NOMO-1 (cell line): ENCODE data around the gene TSPAN3.

Experiments used
- DNase-seq, 2 experiments: peaks; one replicate each; lab custom pipeline; 2025; ENCODE audit not compliant: unreplicated experiment in 2 of 2; lab: John Stamatoyannopoulos, UW

Gene TSPAN3

GRCh38 chr15:77057685-77058084, 13.2 kb downstream of the TSPAN3 start:
- no peak for DNase-seq

DNA sequence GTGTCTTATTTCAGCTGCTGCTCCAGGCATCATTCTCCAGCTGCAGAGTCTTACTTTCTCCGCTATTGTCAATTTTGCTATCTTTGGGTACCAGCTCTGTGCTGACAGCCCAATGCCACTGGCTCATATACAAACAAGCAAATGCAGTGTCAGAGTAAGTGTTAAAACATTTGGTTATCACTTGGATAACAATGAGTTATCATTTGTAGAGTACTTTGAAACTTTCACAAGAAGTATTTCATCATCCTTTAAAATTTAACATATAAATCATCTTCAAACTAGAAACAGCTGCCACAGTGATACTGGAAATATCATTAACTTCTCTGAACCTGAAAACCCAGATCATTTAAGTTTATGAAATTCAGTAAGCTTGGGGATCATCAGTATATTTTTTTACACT, 13.8 kb downstream of the TSPAN3 start:
- peak in 1 of 2 experiments; percentile 34 for DNase-seq

DNA sequence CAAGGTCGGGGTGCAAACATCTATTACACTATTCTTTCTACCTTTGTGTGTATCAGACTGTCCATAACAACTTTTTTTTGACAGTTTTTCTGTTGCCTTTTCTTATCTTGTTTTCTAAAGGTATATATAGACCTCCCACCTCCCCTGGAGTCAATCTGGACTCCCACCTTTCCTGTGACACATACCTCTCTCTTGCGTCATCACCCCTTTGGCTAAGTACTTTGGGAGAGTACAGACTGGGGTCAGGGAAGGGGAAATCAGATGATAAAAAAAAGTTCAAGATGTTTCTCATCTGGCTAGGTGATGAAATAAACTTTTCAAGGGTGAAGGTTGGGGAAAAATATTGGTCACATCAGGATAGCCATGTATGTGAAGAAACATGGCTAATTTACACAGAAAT, 17.2 kb downstream of the TSPAN3 start:
- no peak for DNase-seq

DNA sequence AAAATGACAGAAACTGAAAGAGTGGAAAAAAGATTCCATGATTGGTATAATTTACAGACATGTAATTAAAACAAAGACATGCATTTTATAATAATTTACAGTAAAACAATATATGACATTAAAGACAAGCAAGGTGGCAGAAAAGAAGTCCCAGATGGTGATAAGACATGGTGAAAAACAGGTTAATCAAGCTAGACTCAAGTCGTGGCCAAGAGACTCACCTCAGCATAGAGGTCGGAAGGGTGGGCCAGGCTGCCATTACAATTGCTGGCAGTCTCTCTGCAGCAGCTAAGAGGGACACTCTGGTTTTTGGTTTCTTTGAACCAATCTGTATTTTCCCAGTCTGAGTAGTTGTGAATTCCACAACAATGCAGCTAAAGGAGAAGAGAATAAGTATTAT, 18.4 kb downstream of the TSPAN3 start:
- DNase-seq, result no peak

DNA sequence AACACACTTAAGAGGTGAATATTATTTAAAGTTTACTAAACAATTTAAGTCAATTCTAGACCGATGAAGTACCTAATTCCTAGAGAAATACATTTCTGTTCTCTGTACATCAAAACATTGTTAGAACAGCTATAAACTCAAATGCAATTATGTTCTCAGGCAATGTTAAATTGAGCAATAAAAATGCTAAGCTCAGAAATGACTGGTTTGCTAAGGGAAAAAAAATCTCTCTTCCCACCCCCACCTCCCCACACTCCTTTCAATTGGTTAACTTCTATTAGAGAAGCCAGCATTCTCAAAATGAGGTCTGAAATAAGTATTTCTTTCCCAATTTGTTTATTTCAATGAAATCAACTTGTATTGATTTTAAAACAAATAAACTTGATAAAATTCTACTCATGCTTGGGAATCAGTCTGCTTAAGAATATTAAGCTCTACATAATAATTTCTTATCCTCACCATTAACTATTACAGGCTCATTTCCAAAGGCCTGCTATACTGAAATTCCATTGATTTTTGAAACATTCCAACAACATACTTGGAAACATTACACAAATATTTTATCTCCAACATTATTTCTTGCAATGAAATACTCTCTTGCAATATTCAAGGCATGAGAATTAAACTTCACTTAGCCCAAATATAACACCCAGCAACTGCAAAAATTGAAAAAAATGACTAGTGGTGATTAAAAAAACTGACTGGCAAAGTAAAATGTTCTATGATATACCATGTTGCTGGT, 22.6 kb downstream of the TSPAN3 start:
- no peak for DNase-seq

DNA sequence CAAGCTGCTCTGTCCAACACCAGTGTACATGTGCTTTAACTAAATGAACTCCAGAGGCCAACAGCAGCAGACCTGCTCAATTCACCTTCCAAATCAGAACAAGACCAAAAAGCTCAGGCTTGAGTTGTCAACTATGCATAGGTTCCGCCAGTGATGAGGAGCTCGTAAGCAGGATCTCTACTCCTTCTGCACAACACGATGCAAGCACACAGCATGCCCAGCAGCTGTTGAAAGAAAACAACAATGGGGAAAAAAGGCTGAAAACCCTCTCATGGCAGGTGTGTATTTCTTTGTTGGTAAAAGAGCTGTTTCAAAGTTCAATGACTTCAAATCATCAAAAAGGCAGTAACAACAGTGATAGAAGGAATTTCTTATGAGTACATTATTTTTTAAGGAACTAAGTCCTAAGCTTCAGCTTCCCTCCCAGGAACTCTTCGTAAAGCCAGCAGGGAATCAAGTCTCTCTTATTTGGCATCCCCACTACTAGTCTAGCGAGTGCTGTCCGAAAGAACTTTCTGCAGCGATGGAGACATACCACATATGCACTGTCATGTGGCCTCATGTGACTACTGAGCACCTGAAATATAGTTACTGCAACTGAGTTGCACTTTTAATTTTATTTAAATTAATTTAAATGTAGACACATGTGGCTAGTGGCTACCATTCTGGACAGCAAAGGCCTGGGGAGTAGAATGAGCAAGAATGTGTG, 24.1 kb downstream of the TSPAN3 start:
- DNase-seq, result no peak

GRCh38 chr15:77045985-77046384, 24.9 kb downstream of the TSPAN3 start:
- DNase-seq, result no peak

- DNase-seq, result no peak
Observed at GRCh38 chr15:77044228-77045042, 26.5 kb downstream of the TSPAN3 start.

DNA sequence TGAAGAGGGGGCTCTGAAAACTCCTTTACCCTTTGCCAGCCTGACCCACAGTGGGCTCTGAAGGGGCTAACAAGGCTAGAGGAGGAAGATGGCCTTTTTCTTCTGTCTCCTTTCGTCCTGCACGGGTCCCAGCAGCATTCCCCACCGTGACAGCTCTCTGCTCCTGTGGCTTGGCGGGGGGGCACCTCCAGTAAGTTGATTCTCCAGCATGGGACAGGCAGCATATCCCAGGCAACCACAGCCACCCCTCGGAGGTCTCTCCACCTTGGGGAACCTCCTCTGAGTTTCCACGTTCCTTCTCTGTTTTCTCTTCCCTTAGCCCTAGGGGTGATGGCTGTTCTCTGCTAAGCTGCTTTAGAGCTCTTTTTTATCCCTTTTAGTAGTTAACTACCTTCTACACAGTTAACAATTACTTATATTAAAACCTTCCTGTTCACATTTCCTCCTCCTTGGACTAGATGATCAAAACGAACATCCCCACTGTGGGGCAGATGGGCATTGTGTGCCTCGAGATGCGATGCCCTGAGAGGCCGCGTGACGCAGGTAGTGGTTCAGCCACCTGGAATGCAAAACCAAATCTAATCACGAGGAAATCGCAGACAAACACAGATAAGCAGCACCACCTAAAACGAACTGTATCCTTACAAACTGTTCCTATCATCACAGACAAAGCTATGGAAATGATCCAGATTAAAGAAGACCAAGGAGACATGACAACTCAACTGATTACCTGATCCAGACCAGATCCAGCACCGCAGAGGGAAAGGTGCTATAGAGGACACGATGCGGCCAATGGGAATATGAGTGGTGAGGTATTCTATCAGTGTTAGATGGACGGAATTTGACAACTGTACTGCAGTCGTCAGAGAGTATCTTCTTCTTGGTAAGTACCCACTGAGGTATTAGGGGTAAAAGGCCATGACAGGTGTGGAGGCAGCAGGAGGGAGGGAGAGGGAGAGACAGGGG, 27.7 kb downstream of the TSPAN3 start:
- no peak for DNase-seq

DNA sequence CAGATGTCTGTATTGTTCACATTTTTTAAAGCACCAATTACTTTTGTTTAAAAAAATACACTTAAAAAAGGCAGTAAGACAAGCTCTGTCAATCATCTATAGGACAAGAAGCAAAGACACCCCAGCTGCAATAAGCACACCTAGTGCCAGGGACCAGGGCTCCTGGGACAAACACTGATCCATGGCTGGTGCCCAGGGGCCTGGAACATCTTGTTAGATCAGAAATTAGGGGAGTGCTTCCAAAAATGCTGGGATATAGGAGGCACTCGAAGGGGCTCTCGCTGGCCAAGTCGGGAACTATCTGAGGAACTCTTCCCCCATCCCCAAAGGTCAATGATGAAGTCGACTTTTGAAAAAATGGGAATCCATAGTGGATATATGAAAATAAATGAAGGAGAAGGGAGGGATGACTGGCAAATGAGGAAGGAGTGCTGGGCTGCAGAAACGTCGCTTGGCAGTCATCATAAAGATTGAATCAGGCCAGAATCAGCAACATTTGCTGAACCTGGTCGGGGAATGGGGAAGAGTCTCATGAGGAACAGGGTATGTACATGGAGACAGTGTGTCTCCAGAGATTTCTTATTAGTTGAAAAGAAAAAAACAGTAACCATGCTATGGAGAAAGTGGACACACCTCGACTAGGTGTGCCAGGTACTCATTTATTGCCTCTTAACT, 28.5 kb downstream of the TSPAN3 start:
- DNase-seq, result no peak

- DNase-seq, result no peak
Observed at GRCh38 chr15:77040673-77041072, 30.2 kb downstream of the TSPAN3 start.

GRCh38 chr15:77039848-77040247, 31.1 kb downstream of the TSPAN3 start:
- no peak for DNase-seq

- DNase-seq, result no peak
Observed at GRCh38 chr15:77039217-77039533, 31.7 kb downstream of the TSPAN3 start.

- no peak for DNase-seq
Observed at GRCh38 chr15:77038312-77039216, 32.3 kb downstream of the TSPAN3 start.

DNA sequence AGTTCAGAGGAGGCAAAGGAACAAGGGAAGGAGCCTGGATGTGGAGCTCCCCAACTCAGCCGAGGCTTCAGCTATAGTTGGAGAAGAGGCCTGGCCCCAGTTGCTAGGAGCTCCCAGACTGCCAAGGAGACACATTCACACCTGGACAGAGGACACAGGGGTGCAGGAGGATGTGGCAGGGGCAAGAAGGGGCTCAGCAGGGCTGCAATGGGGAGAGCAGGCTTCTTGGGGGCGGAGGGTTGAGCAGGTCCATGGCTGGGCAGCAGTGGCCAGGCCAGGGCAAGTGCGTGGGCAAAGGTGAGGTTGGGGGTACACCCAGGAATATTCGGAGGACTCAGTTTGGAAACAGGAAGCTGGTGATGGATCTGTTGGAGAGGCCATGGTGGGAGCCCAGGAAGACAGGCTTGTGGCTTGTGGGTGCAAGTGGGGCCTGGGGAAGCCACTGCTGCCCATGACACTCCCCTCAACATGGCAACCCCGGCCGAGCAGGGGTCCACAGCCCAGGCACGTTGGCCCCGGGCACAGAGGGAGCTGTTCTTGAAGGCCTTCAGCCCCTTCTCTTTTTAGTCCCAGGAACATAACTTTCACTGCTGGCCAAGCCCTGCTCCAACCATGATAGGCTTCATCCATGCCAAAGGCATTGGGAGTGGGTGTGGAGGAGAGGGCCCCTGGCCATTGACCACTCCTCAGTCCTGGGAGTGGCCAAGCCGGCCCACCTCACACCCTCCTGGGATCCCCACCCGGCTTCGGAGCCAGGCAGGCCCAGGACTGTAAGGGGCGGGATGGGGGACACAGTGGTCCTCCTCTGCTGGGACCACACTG, 33.3 kb downstream of the TSPAN3 start:
- DNase-seq, result no peak

GRCh38 chr15:77036537-77037387, 34.1 kb downstream of the TSPAN3 start:
- no peak for DNase-seq

GRCh38 chr15:77035999-77036471, 34.9 kb downstream of the TSPAN3 start:
- DNase-seq, result no peak
